Gastroesophageal sphincter (tissue), 3 donors: Measurements from ENCODE around the gene ATF7IP.

Experiments used
- CTCF ChIP-seq, 4 experiments: fragments of 200-600 bp in 2 of 4; fragments of 450-650 bp in 2 of 4; sonication (generic) in 1 of 4; IDR thresholded peaks; one replicate each; pipeline ENCODE4 v1.5.1; 2017 to 2019; ENCODE audit warnings: antibody characterized with exemption in 4 of 4, mild to moderate bottlenecking in 2 of 4, moderate library complexity in 2 of 4
- EP300 ChIP-seq: sonication (generic); formaldehyde crosslinking; IDR thresholded peaks from one replicate; pipeline ENCODE4 v1.6.1; 2017; ENCODE audit warnings: antibody characterized with exemption, mild to moderate bottlenecking

DNA sequence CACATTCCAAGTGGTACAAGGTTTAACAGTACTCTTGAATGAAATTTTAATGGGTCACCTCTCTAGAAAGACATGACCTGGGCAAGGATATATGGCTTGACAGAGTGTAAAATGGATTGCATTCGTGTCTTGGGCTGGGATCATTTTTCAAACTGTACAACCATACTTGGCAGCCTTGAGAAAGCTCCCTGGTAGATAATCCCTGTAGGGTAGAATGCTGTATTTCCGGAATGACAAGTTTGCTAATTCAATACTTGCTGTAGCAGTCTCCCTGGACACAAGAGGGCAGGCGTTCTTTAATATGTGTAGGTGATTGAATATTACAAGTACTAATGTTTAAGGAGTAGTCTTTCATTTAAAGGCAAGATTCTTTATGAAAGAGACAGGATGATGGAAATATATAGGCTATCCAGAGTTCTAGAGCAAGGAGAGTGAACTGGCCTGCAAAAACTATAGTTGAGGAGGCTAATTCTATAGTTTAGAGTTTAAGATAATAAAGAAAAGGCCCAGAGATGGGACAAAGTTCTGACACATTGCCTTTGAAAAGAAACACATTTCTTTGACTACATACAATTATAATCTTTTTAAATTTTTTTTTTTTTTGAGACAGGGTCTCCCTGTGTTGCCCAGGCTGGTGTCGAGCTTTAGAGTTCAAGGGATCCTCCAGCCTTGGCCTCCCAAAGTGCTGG lies 148.8 kb downstream of the ATF7IP start:
- no peak for TF ChIP-seq EP300
- peak in 3 of 4 experiments; percentile 2 to 38 (median 17) for TF ChIP-seq CTCF (IDR thresholded peaks at IDR 0.05)
